Measurements from ENCODE around the gene PPFIA2.
"Not testable (repeated sequence)": the region's sequence is repeated elsewhere in the genome, so short reads cannot be mapped to it uniquely, and the experiment has no call there.

PPFIA2 gene

DNA sequence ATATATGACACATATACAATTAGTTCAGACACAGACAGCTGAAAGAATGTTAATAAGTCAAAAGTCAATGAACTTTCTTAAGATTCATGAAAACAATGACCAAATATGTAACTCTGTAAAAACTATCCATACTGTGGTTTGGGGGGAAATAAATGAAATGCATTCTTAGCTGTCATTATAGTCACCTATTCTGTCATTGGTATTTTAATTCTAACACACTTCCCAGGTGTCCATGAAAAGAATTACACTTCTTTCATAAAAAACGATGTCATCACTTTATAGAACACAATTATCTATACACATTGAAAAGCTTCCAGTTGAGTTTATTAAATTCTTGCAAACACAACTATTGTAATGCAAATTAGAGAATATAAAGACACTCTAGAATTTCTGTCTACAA lies 35.8 kb downstream of the PPFIA2 start:
- H3K36me3 ChIP-seq (ENCODE audit: control insufficient read depth, insufficient read depth, low read length): no peaks in the 10 kb centered on the region
- no peak overlapping the region for H3K4me3 ChIP-seq (ENCODE audit: low read length)
- H3K27me3 ChIP-seq (ENCODE audit: control insufficient read depth, insufficient read depth, low read length): no peaks in the 10 kb centered on the region
- no peak overlapping the region for H3K9ac ChIP-seq (ENCODE audit: low read length)
- H3K4me1 ChIP-seq (ENCODE audit: control insufficient read depth, insufficient read depth, low read length): no peaks in the 10 kb centered on the region
- H3K27ac ChIP-seq (ENCODE audit: low read depth, low read length): no peak overlapping the region

DNA sequence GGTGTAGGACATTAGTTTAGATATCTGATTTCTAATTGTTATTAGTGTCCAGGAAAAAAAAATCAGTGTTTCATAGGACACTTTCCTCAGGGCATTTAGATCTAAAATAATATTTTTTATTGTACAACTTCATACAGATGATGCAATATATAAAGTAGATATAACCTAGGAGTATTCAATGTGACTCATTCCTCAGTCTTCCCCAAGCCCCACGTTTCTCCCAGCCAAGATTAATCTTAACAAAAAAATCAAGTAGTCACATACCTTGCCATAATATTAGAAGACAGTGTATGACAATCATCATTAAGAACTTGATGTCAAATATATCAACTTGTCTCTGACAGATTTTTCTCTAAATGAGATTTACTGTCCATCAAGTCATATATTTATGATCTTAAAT lies 37.1 kb downstream of the PPFIA2 start:
- Histone ChIP-seq H3K4me1 (ENCODE audit: control insufficient read depth, insufficient read depth, low read length) (no peaks in the 10 kb centered on the region), H3K9ac (ENCODE audit: low read length) (no peak overlapping the region), H3K4me3 (ENCODE audit: low read length) (no peak overlapping the region), H3K27ac (ENCODE audit: low read depth, low read length) (no peak overlapping the region), H3K27me3 (ENCODE audit: control insufficient read depth, insufficient read depth, low read length) (no peaks in the 10 kb centered on the region), H3K36me3 (ENCODE audit: control insufficient read depth, insufficient read depth, low read length) (no peaks in the 10 kb centered on the region)

DNA sequence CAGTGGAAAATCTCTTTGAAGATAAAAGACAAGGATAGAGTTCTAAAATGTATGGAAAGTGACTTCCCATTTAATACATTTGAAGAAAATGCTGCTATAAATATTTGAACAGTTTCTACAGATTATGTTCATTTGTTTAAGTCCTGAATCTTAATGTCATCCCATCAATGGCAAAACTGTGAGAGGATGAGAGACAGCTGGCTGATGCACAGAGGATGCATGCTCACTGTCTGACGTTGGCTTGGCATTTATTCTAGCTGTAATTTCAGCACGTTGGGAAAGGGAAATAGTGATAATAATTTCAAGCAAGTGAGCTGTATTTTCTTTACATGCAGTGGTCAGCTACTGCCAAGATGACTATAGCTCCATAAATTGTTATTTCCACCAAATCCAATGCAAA lies 40.5 kb downstream of the PPFIA2 start:
- Histone ChIP-seq H3K4me3 (ENCODE audit: low read length) (no peak overlapping the region), H3K9ac (ENCODE audit: low read length) (no peak overlapping the region), H3K27ac (ENCODE audit: low read depth, low read length) (no peak overlapping the region), H3K4me1 (ENCODE audit: control insufficient read depth, insufficient read depth, low read length) (no peaks in the 10 kb centered on the region), H3K36me3 (ENCODE audit: control insufficient read depth, insufficient read depth, low read length) (no peaks in the 10 kb centered on the region), H3K27me3 (ENCODE audit: control insufficient read depth, insufficient read depth, low read length) (no peaks in the 10 kb centered on the region)

DNA sequence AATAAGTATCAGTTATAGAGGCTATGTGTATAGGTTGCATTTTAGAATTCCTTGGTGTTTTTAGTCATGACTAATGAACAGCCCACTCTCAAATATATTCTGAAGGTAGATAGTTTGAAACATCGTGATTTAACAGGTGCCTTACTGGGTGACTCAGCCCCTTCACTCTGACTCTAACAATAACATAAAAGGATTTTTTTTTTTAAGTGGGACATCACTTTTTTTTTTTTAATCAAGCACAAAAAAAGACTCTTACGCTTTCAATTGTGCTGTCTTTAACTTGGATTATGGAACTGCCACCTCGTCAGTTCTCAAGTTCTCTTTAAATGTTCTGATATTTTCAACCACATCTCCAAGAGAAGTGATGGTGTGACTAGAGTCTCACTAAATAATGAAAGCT lies 46.6 kb downstream of the PPFIA2 start:
- H3K9ac ChIP-seq (ENCODE audit: low read length): no peak overlapping the region
- no peaks in the 10 kb centered on the region for H3K36me3 ChIP-seq (ENCODE audit: control insufficient read depth, insufficient read depth, low read length)
- H3K27me3 ChIP-seq (ENCODE audit: control insufficient read depth, insufficient read depth, low read length): no peaks in the 10 kb centered on the region
- H3K27ac ChIP-seq (ENCODE audit: low read depth, low read length): no peak overlapping the region
- no peaks in the 10 kb centered on the region for H3K4me1 ChIP-seq (ENCODE audit: control insufficient read depth, insufficient read depth, low read length)
- H3K4me3 ChIP-seq (ENCODE audit: low read length): no peak overlapping the region

DNA sequence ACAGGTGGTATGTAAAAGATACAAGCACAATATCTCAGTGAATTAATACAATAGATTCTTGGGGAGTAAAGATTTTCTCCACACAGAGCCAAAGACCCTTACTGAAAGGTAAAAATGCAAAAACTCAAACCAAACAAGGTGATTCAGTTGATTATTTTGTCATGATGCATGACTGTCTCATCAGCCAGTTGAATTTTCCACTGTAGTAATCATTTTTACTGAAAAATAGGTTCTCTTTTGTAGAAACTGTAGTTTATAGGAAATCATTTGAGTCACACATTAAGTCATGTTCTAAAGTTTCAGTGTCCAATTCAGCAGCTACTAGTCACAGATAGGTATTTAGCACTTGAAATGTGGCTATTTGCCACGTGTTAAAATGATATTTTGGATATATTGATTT lies 53.6 kb downstream of the PPFIA2 start:
- Histone ChIP-seq H3K4me1 (ENCODE audit: control insufficient read depth, insufficient read depth, low read length) (no peaks in the 10 kb centered on the region), H3K27ac (ENCODE audit: low read depth, low read length) (no peak overlapping the region), H3K4me3 (ENCODE audit: low read length) (no peak overlapping the region), H3K36me3 (ENCODE audit: control insufficient read depth, insufficient read depth, low read length) (no peaks in the 10 kb centered on the region), H3K27me3 (ENCODE audit: control insufficient read depth, insufficient read depth, low read length) (no peaks in the 10 kb centered on the region), H3K9ac (ENCODE audit: low read length) (no peak overlapping the region)

DNA sequence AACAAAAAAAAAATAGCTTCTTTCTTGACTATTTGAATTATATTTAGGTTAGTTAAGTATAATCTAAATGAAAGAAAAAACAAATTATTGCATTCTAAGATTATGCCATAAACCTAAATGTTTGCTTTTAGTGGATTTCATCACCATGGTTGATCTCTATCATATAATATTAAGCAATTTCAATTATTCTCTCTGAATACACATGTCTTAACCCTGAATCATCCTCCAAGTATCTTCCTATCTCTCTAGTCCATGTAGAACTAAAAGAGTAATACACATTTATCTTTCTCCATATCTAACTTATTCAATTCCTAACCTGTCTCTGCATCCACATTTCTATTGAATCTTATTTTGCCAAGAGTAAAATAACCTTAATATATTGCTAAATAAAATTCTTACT lies 59.6 kb downstream of the PPFIA2 start:
- H3K27me3 ChIP-seq (ENCODE audit: control insufficient read depth, insufficient read depth, low read length): no peaks in the 10 kb centered on the region

DNA sequence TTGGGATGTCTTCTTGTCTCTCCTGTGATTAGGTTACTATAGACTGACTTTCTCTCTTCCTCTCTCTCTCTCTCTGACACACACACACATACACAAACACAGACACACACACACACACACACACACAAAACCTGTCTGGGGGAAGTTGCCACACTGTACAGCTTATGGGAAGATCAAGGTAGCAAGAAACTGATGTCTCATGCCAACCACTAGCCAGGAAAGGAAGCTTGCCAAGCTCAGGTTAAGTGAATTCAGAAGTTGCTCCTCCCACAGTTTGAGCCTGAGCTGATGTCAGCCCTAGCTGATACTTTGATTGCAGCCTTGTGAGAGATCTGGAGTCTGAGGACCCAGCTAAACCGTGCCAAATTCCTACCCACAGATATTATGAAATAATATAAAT lies 67.1 kb downstream of the PPFIA2 start:
- Histone ChIP-seq H3K27ac (ENCODE audit: low read depth, low read length) (no peak overlapping the region), H3K4me1 (ENCODE audit: control insufficient read depth, insufficient read depth, low read length) (no peaks in the 10 kb centered on the region), H3K4me3 (ENCODE audit: low read length) (no peak overlapping the region), H3K9ac (ENCODE audit: low read length) (no peak overlapping the region), H3K36me3 (ENCODE audit: control insufficient read depth, insufficient read depth, low read length) (no peaks in the 10 kb centered on the region), H3K27me3 (ENCODE audit: control insufficient read depth, insufficient read depth, low read length) (no peaks in the 10 kb centered on the region)

More for the DNA sequence above, 59.6 kb downstream of the PPFIA2 start:
- H3K4me1 ChIP-seq (ENCODE audit: control insufficient read depth, insufficient read depth, low read length): no peaks in the 10 kb centered on the region
- no peak overlapping the region for H3K9ac ChIP-seq (ENCODE audit: low read length)
- no peaks in the 10 kb centered on the region for H3K36me3 ChIP-seq (ENCODE audit: control insufficient read depth, insufficient read depth, low read length)
- no peak overlapping the region for H3K27ac ChIP-seq (ENCODE audit: low read depth, low read length)
- no peak overlapping the region for H3K4me3 ChIP-seq (ENCODE audit: low read length)

DNA sequence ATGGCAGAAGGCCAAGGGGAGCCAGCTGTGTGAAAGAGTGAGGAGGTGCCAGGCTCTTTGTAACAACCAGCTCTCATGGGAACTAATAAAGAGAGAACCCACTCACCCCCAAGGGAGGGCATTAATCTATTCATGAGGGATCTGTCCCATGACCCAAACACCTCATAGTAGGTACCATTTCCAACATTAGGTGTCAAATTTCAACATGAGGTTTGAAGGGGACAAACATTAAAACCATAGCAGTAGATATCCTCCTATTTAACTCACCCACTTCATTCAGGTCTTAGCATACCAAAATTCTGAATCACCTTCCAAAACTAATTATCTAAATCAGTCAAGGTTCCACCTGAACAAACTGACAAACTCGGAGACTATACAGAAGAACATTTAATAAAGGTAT lies 75.3 kb downstream of the PPFIA2 start:
- no peak overlapping the region for H3K9ac ChIP-seq (ENCODE audit: low read length)
- no peak overlapping the region for H3K27ac ChIP-seq (ENCODE audit: low read depth, low read length)
- H3K36me3 ChIP-seq (ENCODE audit: control insufficient read depth, insufficient read depth, low read length): no peaks in the 10 kb centered on the region
- no peaks in the 10 kb centered on the region for H3K27me3 ChIP-seq (ENCODE audit: control insufficient read depth, insufficient read depth, low read length)
- H3K4me3 ChIP-seq (ENCODE audit: low read length): no peak overlapping the region
- no peaks in the 10 kb centered on the region for H3K4me1 ChIP-seq (ENCODE audit: control insufficient read depth, insufficient read depth, low read length)

DNA sequence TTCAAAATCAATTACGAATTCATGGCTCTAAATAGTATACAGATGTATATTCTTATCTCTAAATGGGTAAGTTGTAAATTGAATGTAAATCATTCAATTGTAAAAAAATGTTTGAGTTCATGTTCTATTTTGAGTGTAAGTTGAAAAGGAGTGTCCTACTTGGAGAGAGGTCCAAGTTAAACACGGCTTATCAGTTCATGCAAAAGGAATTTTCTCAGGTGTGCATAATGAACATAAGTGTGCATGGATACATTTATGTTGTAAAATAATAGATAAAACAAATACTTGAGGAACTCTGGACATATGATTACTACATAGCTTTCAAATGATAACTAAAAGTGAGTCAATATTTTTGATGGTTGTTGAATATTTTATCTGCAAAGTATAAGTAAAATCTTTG lies 79.5 kb downstream of the PPFIA2 start:
- no peaks in the 10 kb centered on the region for H3K36me3 ChIP-seq (ENCODE audit: control insufficient read depth, insufficient read depth, low read length)
- no peak overlapping the region for H3K9ac ChIP-seq (ENCODE audit: low read length)
- no peaks in the 10 kb centered on the region for H3K4me1 ChIP-seq (ENCODE audit: control insufficient read depth, insufficient read depth, low read length)
- H3K27ac ChIP-seq (ENCODE audit: low read depth, low read length): no peak overlapping the region
- no peak overlapping the region for H3K4me3 ChIP-seq (ENCODE audit: low read length)
- H3K27me3 ChIP-seq (ENCODE audit: control insufficient read depth, insufficient read depth, low read length): no peaks in the 10 kb centered on the region

DNA sequence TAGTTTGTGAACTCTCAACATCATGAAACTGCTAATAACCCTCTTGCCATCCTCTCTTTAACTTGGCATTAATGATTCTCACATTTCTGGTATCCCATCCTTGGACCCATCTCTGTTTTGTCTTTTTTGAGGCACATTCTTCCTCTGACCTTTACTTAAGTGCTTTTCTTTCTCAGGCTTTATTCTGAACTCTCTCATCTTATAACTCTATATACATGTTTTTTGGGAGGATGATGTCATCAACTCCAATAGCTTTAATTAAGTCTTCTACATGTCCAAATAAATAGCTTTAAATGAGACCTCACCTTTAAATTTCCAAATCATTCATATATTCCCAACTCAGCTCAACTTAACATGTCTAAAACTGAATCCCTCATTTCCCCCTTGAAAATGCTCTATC lies 88.4 kb downstream of the PPFIA2 start:
- no peak overlapping the region for H3K9ac ChIP-seq (ENCODE audit: low read length)
- no peaks in the 10 kb centered on the region for H3K27me3 ChIP-seq (ENCODE audit: control insufficient read depth, insufficient read depth, low read length)
- no peak overlapping the region for H3K4me3 ChIP-seq (ENCODE audit: low read length)
- no peaks in the 10 kb centered on the region for H3K4me1 ChIP-seq (ENCODE audit: control insufficient read depth, insufficient read depth, low read length)
- H3K27ac ChIP-seq (ENCODE audit: low read depth, low read length): no peak overlapping the region
- H3K36me3 ChIP-seq (ENCODE audit: control insufficient read depth, insufficient read depth, low read length): no peaks in the 10 kb centered on the region

DNA sequence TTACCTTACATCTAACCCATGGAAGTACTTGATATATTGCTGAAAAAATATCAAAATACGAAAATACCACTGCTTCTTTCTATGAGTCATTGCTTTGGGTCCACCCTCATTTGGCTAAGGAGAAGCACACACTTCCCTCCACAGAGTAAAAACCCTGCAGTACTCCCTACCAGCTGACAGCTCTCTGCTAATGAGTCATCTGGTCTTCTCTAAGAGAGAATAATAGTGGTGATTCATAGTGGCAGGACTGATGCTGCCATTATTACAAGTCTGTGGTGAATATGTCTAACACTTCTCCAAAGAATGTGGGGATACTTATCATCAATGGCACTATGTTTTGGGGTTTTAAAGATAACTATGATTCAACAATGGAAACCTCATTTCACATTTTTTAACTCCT lies 90.7 kb downstream of the PPFIA2 start:
- H3K9ac ChIP-seq (ENCODE audit: low read length): no peak overlapping the region
- H3K4me3 ChIP-seq (ENCODE audit: low read length): no peak overlapping the region
- H3K27me3 ChIP-seq (ENCODE audit: control insufficient read depth, insufficient read depth, low read length): no peaks in the 10 kb centered on the region
- no peak overlapping the region for H3K27ac ChIP-seq (ENCODE audit: low read depth, low read length)
- no peaks in the 10 kb centered on the region for H3K36me3 ChIP-seq (ENCODE audit: control insufficient read depth, insufficient read depth, low read length)
- H3K4me1 ChIP-seq (ENCODE audit: control insufficient read depth, insufficient read depth, low read length): no peaks in the 10 kb centered on the region

DNA sequence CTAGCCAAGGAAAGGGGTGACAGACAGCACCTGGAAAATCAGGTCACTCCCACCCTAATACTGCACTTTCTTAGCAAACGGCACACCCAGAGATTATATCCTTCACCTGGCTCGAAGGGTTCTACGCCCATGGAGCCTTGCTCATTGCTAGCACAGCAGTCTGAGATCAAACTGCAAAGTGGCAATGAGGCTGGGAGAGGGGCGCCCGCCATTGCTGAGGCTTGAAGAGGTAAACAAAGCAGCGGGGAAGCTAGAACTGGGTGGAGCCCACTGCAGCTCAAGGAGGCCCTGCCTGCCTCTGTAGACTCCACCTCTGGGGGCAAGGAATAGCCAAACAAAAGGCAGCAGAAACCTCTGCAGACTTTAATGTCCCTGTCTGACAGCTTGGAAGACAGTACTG lies 99.8 kb downstream of the PPFIA2 start:
- H3K27ac ChIP-seq (ENCODE audit: low read depth, low read length); H3K36me3 ChIP-seq (ENCODE audit: control insufficient read depth, insufficient read depth, low read length); H3K4me3 ChIP-seq (ENCODE audit: low read length); H3K9ac ChIP-seq (ENCODE audit: low read length); H3K4me1 ChIP-seq (ENCODE audit: control insufficient read depth, insufficient read depth, low read length); H3K27me3 ChIP-seq (ENCODE audit: control insufficient read depth, insufficient read depth, low read length): not testable (repeated sequence)

DNA sequence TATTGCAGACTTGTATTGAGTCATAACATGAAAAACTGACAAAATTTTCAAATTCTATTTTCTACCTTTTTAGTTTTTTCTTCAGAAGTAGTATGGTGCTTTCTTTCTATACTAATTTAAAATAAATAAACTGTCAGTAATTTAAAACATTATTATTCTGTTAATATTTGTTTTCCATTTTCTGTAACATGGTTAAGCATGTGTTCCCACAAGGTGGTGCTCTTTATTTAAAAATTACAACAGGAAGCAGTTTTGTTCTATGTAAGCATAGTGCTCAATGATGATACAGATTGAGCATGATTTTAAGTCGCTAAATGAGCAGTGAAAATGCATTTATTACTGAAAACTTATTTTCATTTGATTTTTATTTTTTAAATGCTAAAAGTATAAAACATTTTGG lies 114.6 kb downstream of the PPFIA2 start:
- H3K4me1 ChIP-seq (ENCODE audit: control insufficient read depth, insufficient read depth, low read length): no peaks in the 10 kb centered on the region
- no peak overlapping the region for H3K9ac ChIP-seq (ENCODE audit: low read length)
- no peak overlapping the region for H3K27ac ChIP-seq (ENCODE audit: low read depth, low read length)
- no peaks in the 10 kb centered on the region for H3K36me3 ChIP-seq (ENCODE audit: control insufficient read depth, insufficient read depth, low read length)
- H3K4me3 ChIP-seq (ENCODE audit: low read length): no peak overlapping the region
- H3K27me3 ChIP-seq (ENCODE audit: control insufficient read depth, insufficient read depth, low read length): no peaks in the 10 kb centered on the region

DNA sequence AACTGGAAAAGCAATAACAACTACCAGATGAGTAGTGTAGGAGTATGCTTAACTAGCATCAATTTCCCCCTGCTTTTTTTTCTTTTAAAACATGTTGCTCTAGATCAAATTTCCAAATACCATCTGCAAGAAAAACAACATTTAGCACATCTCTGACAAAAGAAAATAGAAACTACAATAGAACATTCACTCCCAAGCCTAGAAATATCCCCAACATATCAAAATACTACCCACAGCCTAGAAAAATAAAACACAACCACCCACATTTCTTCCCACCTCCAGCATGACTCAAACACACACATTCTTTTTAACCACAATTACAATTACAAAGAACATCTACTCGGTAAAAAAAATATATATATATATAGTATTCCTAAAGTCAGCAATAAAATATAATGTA lies 120.0 kb downstream of the PPFIA2 start:
- H3K27me3 ChIP-seq (ENCODE audit: control insufficient read depth, insufficient read depth, low read length): no peaks in the 10 kb centered on the region
- no peak overlapping the region for H3K4me3 ChIP-seq (ENCODE audit: low read length)
- H3K27ac ChIP-seq (ENCODE audit: low read depth, low read length): no peak overlapping the region
- no peaks in the 10 kb centered on the region for H3K4me1 ChIP-seq (ENCODE audit: control insufficient read depth, insufficient read depth, low read length)
- no peaks in the 10 kb centered on the region for H3K36me3 ChIP-seq (ENCODE audit: control insufficient read depth, insufficient read depth, low read length)
- H3K9ac ChIP-seq (ENCODE audit: low read length): no peak overlapping the region
